WTC11 (cell line): ENCODE results near the gene ERCC5. TPM values are rescaled to one million over a fixed set of nuclear protein-coding genes. Genes with fewer than 3 reads are reported as not detected.

ENCODE experiments used
- ATAC-seq: fragments of 200-7000 bp; cut with Tn5 transposase; 2 replicates; pipeline ENCODE4 v1.10.0; 2021; ENCODE audit warnings: mild to moderate bottlenecking, moderate library complexity
- CTCF ChIA-PET: fragments of 300-600 bp; sonication (Branson Sonifier 250); formaldehyde crosslinking; loops from one replicate; lab custom pipeline; 2021; ENCODE audit warnings: antibody characterized with exemption; lab: Charles Lee
- POLR2A ChIA-PET: fragments of 350-600 bp; sonication (Branson Sonifier 250); formaldehyde crosslinking; loops from one replicate; lab custom pipeline; 2021; ENCODE audit warnings: antibody characterized with exemption; lab: Charles Lee
- DNase-seq: peaks from one replicate; pipeline ENCODE4 v3.0.0; 2021; ENCODE audit warnings: low spot score
- H3K27ac Mint-ChIP-seq: 2 replicates; pipeline ENCODE4 v1.8.0; 2021; ENCODE audit warnings: mixed read lengths
- H3K27me3 Mint-ChIP-seq: 2 replicates; pipeline ENCODE4 v1.8.0; 2021; ENCODE audit warnings: low read depth, mild to moderate bottlenecking, moderate library complexity, mixed read lengths
- H3K36me3 Mint-ChIP-seq: 2 replicates; pipeline ENCODE4 v1.8.0; 2021; ENCODE audit warnings: mixed read lengths
- H3K4me1 Mint-ChIP-seq: 2 replicates; pipeline ENCODE4 v1.8.0; 2022; ENCODE audit warnings: mixed read lengths
- H3K4me3 Mint-ChIP-seq: 2 replicates; pipeline ENCODE4 v1.8.0; 2021; ENCODE audit warnings: mild to moderate bottlenecking, moderate library complexity, mixed read lengths
- H3K9me3 Mint-ChIP-seq: 2 replicates; pipeline ENCODE4 v1.8.0; 2021; ENCODE audit warnings: mixed read lengths
- HMGA2 ChIP-seq: fragments of 250-450 bp; sonication (Bioruptor Pico); IDR thresholded peaks from 2 replicates; pipeline ENCODE4 v1.4.0; 2021; ENCODE audit warnings: mild to moderate bottlenecking, moderate library complexity
- IRF2 ChIP-seq: sonication (generic); formaldehyde crosslinking; IDR thresholded peaks from 2 replicates; pipeline ENCODE4 v1.8.0; 2022; ENCODE audit warnings: low read depth, missing genetic modification reagents, borderline replicate concordance
- KAT7 ChIP-seq: sonication (generic); formaldehyde crosslinking; IDR thresholded peaks from 2 replicates; pipeline ENCODE4 v1.8.1; 2023; ENCODE audit warnings: missing genetic modification reagents, mild to moderate bottlenecking, borderline replicate concordance
- NFYB ChIP-seq: sonication (generic); formaldehyde crosslinking; conservative IDR thresholded peaks from 2 replicates; pipeline ENCODE4 v1.8.0; 2022; ENCODE audit warnings: low read depth, missing genetic modification reagents
- PRRX2 ChIP-seq: fragments of 250-450 bp; sonication (Bioruptor Pico); IDR thresholded peaks from 2 replicates; pipeline ENCODE4 v1.8.0; 2021; ENCODE audit warnings: mild to moderate bottlenecking
- SOX15 ChIP-seq: fragments of 250-450 bp; sonication (Bioruptor Pico); IDR thresholded peaks from 2 replicates; pipeline ENCODE4 v1.9.0; 2021; ENCODE audit warnings: mild to moderate bottlenecking
- ZNF121 ChIP-seq: sonication (generic); formaldehyde crosslinking; IDR thresholded peaks from 2 replicates; pipeline ENCODE4 v1.8.0; 2023; ENCODE audit warnings: missing genetic modification reagents
- ZNF317 ChIP-seq: sonication (generic); formaldehyde crosslinking; IDR thresholded peaks from 2 replicates; pipeline ENCODE4 v1.8.1; 2023; ENCODE audit warnings: low read depth, mild to moderate bottlenecking, moderate library complexity, missing genetic modification reagents, borderline replicate concordance
- ZNF423 ChIP-seq: fragments of 250-450 bp; sonication (Bioruptor Pico); IDR thresholded peaks from 2 replicates; pipeline ENCODE4 v2.1.2; 2022; ENCODE audit warnings: mild to moderate bottlenecking, moderate library complexity
- total RNA-seq: library from RNA; stranded (reverse); gene quantifications from 3 replicates; pipeline ENCODE4 v1.2.3, GENCODE V29; 2021
- TF ChIP-seq, protein P1 (sequence below): fragments of 250-450 bp; sonication (Bioruptor Pico); IDR thresholded peaks from 2 replicates; pipeline ENCODE4 v1.9.0; 2021; ENCODE audit warnings: mild to moderate bottlenecking
- TF ChIP-seq, protein P2 (sequence below): fragments of 200-600 bp; IDR thresholded peaks from 2 replicates; pipeline ENCODE4 v1.8.0; 2022; ENCODE audit warnings: antibody characterized with exemption
- TF ChIP-seq, protein P3 (sequence below): fragments of 250-450 bp; sonication (Bioruptor Pico); IDR thresholded peaks from 2 replicates; pipeline ENCODE4 v1.8.0; 2021; ENCODE audit warnings: mild to moderate bottlenecking
- TF ChIP-seq, protein P4 (sequence below): fragments of 250-450 bp; sonication (Bioruptor Pico); IDR thresholded peaks from 2 replicates; pipeline ENCODE4 v2.1.2; 2022; ENCODE audit warnings: mild to moderate bottlenecking, moderate library complexity
- TF ChIP-seq, protein P5 (sequence below): sonication (generic); formaldehyde crosslinking; IDR thresholded peaks from 2 replicates; pipeline ENCODE4 v1.8.1; 2022; ENCODE audit warnings: low read depth, missing genetic modification reagents, borderline replicate concordance
- TF ChIP-seq, protein P6 (sequence below): sonication (generic); formaldehyde crosslinking; IDR thresholded peaks from 2 replicates; pipeline ENCODE4 v1.8.1; 2023; ENCODE audit warnings: mild to moderate bottlenecking, missing genetic modification reagents, moderate library complexity
- TF ChIP-seq, protein P7 (sequence below): sonication (generic); formaldehyde crosslinking; IDR thresholded peaks from 2 replicates; pipeline ENCODE4 v1.8.0; 2022; ENCODE audit warnings: mild to moderate bottlenecking, missing genetic modification reagents
- TF ChIP-seq, protein P8 (sequence below): sonication (generic); formaldehyde crosslinking; IDR thresholded peaks from 2 replicates; pipeline ENCODE4 v1.8.1; 2023; ENCODE audit warnings: mild to moderate bottlenecking, moderate library complexity, missing genetic modification reagents

The ERCC5 gene
- total RNA-seq, 1 experiment from 2014 or later = 26.5 TPM

DNA sequence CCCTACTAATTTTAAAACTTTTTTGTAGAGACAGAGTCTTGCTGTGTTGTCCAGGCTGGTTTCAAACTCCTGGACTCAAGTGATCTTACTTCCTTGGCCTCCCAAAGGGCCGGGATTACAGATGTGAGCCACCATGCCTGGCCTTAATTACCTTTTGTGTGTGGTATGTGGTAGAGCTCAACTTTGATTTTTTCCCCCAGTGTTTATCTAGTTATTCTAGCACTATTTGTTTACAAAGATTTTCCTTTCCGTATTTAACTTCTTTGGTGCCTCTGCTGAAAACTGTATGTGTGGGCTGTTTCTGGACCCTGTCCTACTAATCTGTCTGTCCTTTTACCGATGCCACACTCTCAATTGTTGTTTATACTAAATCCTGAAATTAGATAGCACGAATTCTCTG, 9.4 kb upstream of the ERCC5 start (continued):
- TF ChIP-seq, protein P1, sequence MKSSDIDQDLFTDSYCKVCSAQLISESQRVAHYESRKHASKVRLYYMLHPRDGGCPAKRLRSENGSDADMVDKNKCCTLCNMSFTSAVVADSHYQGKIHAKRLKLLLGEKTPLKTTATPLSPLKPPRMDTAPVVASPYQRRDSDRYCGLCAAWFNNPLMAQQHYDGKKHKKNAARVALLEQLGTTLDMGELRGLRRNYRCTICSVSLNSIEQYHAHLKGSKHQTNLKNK (CRISPR knock-in tag) = no peak
- no peak for TF ChIP-seq ZNF121
- TF ChIP-seq, protein P2, sequence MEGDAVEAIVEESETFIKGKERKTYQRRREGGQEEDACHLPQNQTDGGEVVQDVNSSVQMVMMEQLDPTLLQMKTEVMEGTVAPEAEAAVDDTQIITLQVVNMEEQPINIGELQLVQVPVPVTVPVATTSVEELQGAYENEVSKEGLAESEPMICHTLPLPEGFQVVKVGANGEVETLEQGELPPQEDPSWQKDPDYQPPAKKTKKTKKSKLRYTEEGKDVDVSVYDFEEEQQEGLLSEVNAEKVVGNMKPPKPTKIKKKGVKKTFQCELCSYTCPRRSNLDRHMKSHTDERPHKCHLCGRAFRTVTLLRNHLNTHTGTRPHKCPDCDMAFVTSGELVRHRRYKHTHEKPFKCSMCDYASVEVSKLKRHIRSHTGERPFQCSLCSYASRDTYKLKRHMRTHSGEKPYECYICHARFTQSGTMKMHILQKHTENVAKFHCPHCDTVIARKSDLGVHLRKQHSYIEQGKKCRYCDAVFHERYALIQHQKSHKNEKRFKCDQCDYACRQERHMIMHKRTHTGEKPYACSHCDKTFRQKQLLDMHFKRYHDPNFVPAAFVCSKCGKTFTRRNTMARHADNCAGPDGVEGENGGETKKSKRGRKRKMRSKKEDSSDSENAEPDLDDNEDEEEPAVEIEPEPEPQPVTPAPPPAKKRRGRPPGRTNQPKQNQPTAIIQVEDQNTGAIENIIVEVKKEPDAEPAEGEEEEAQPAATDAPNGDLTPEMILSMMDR = no peak

DNA sequence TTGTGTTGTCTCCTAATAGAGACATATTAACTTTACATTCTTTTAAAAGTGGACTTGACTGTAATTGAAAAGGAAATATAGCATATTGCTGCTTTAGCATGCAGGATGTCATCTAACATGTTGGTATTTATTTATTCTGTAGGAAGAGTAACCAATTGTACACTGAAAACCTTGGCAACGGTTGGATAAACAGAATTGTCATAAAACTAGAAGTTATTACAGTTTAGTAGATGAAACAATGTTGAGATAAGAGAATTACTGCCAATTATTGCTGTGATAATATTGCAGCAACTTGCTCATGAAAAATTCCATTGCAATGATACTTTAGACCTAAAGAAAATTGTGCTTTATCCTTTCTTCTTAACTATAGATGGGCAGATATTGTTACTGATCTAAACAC, 7.6 kb upstream of the ERCC5 start:
- H3K4me3 Mint-ChIP-seq = no peak overlapping the region
- no peaks in the 10 kb centered on the region for H3K36me3 Mint-ChIP-seq
- no peak for ATAC-seq
- H3K27me3 Mint-ChIP-seq = no peaks in the 10 kb centered on the region
- POLR2A ChIA-PET = no interaction called here
- H3K9me3 Mint-ChIP-seq = no peaks in the 10 kb centered on the region
- TF ChIP-seq, protein P3, sequence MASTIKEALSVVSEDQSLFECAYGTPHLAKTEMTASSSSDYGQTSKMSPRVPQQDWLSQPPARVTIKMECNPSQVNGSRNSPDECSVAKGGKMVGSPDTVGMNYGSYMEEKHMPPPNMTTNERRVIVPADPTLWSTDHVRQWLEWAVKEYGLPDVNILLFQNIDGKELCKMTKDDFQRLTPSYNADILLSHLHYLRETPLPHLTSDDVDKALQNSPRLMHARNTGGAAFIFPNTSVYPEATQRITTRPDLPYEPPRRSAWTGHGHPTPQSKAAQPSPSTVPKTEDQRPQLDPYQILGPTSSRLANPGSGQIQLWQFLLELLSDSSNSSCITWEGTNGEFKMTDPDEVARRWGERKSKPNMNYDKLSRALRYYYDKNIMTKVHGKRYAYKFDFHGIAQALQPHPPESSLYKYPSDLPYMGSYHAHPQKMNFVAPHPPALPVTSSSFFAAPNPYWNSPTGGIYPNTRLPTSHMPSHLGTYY (CRISPR knock-in tag) = no peak
- TF ChIP-seq PRRX2 (CRISPR knock-in tag) = no peak
- TF ChIP-seq, protein P4, sequence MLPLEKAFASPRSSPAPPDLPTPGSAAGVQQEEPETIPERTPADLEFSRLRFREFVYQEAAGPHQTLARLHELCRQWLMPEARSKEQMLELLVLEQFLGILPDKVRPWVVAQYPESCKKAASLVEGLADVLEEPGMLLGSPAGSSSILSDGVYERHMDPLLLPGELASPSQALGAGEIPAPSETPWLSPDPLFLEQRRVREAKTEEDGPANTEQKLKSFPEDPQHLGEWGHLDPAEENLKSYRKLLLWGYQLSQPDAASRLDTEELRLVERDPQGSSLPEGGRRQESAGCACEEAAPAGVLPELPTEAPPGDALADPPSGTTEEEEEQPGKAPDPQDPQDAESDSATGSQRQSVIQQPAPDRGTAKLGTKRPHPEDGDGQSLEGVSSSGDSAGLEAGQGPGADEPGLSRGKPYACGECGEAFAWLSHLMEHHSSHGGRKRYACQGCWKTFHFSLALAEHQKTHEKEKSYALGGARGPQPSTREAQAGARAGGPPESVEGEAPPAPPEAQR = no peak
- TF ChIP-seq, all 79 proteins: peak for 0
- H3K4me1 Mint-ChIP-seq = no peaks in the 10 kb centered on the region
- DNase-seq = no peak
- no peak overlapping the region for H3K27ac Mint-ChIP-seq
- CTCF ChIA-PET = no interaction called here

DNA sequence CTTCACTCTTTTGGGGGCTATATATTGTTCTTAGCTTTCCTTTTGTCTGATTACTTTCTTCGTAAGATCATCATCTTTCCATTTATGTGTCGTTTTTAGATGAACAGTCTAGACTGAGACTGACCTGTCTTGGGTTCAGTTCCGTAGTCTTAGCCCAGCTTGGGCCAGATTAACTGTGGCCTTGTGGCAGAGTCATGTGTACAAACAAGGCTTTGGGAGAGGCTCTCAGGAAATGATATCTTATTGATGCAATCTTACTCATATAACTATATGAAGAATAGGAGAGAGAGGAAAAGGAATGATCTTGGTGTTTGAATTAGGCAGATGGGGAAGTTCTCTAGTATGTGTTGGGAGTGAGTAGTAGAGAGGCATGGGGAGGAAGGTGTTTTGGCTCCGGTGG, 6.8 kb upstream of the ERCC5 start:
- ChIA-PET CTCF (no interaction called here), POLR2A (no interaction called here)
- Mint-ChIP-seq H3K4me3 (no peak overlapping the region), H3K27me3 (no peaks in the 10 kb centered on the region), H3K36me3 (no peaks in the 10 kb centered on the region), H3K9me3 (no peaks in the 10 kb centered on the region), H3K27ac (no peak overlapping the region), H3K4me1 (no peaks in the 10 kb centered on the region)
- DNase-seq (no peak), ATAC-seq (no peak)
- TF ChIP-seq IRF2 (CRISPR knock-in tag) (no peak), KAT7 (no peak), ZNF423 (CRISPR knock-in tag) (no peak), ZNF317 (no peak), SOX15 (CRISPR knock-in tag) (no peak), NFYB (CRISPR knock-in tag) (no peak), PRRX2 (CRISPR knock-in tag) (no peak), HMGA2 (CRISPR knock-in tag) (no peak)
- TF ChIP-seq, protein P5, sequence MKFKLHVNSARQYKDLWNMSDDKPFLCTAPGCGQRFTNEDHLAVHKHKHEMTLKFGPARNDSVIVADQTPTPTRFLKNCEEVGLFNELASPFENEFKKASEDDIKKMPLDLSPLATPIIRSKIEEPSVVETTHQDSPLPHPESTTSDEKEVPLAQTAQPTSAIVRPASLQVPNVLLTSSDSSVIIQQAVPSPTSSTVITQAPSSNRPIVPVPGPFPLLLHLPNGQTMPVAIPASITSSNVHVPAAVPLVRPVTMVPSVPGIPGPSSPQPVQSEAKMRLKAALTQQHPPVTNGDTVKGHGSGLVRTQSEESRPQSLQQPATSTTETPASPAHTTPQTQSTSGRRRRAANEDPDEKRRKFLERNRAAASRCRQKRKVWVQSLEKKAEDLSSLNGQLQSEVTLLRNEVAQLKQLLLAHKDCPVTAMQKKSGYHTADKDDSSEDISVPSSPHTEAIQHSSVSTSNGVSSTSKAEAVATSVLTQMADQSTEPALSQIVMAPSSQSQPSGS (CRISPR knock-in tag) = no peak
- TF ChIP-seq, protein P6, sequence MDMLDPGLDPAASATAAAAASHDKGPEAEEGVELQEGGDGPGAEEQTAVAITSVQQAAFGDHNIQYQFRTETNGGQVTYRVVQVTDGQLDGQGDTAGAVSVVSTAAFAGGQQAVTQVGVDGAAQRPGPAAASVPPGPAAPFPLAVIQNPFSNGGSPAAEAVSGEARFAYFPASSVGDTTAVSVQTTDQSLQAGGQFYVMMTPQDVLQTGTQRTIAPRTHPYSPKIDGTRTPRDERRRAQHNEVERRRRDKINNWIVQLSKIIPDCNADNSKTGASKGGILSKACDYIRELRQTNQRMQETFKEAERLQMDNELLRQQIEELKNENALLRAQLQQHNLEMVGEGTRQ (CRISPR knock-in tag) = no peak
- TF ChIP-seq, protein P7, sequence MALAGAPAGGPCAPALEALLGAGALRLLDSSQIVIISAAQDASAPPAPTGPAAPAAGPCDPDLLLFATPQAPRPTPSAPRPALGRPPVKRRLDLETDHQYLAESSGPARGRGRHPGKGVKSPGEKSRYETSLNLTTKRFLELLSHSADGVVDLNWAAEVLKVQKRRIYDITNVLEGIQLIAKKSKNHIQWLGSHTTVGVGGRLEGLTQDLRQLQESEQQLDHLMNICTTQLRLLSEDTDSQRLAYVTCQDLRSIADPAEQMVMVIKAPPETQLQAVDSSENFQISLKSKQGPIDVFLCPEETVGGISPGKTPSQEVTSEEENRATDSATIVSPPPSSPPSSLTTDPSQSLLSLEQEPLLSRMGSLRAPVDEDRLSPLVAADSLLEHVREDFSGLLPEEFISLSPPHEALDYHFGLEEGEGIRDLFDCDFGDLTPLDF (CRISPR knock-in tag) = no peak
- TF ChIP-seq, protein P8, sequence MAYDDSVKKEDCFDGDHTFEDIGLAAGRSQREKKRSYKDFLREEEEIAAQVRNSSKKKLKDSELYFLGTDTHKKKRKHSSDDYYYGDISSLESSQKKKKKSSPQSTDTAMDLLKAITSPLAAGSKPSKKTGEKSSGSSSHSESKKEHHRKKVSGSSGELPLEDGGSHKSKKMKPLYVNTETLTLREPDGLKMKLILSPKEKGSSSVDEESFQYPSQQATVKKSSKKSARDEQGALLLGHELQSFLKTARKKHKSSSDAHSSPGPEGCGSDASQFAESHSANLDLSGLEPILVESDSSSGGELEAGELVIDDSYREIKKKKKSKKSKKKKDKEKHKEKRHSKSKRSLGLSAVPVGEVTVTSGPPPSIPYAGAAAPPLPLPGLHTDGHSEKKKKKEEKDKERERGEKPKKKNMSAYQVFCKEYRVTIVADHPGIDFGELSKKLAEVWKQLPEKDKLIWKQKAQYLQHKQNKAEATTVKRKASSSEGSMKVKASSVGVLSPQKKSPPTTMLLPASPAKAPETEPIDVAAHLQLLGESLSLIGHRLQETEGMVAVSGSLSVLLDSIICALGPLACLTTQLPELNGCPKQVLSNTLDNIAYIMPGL (CRISPR knock-in tag) = no peak
